ENCODE results near the gene SEPHS2. TPM values are rescaled to one million over a fixed set of nuclear protein-coding genes. Genes with fewer than 3 reads are reported as not detected.
A peak's percentile ranks its signal among the peaks of the same experiment; 100 is the strongest.

The SEPHS2 gene
- total RNA-seq, 1 donor from 2014 or later: 83.4 TPM

DNA sequence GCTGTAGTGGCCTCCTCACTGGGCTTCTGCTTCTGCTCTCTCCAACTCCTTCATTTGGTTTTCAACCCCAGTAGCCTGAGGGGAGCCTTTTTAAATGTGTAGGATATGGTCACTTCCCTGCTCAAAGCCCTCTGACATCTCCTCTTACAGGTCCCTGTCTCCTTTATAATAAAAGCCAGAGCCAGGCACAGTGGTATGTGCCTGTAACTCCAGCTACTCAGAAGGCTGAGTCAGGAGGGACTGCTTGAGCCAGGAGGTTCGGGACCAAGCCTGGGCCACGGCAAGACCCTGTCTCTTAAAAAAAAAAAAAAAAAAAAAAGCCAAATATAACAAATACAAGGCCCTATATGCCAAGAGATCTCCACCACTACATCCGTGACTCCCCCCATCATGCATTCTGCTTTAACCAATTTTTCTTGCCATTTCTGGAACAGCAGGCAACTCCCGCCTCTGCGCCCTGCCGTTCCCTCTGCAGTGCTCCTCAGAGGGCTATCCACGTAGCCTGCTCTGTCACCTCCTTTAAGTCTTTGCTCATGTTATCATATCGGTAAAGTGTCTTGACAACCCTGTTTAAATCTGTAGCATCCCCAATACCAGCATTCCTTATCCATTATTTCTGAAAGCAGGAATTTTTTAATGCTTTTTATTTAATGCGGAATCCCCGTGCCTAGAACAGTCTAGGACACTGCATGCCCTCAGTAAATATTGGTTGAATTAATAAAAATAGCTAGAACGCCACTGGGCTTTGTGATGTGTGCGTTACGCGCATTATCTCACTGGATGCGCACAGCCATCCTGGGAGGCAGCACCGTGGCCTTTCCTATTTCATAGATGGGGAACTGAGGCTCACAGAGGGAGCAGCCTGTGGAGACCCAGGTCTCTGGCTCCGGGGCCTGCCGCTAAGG lies 28.8 kb downstream of the SEPHS2 start:
- Mint-ChIP-seq H3K4me3 (peak overlapping the region; percentile 55), H3K27me3 (ENCODE audit: insufficient read depth) (no peaks in the 10 kb centered on the region), H3K27ac (peak overlapping the region; percentile 72), H3K4me1 (ENCODE audit: low read depth) (peaks cover 41% of the 10 kb centered on the region), H3K36me3 (ENCODE audit: low read depth) (peaks cover 42% of the 10 kb centered on the region), H3K9me3 (no peaks in the 10 kb centered on the region)
- intact Hi-C loops (cut with micrococcal nuclease): loop anchor here (1.0 kb wide), 1 partner anchor 8 kb away; no protein-coding TSS in a partner anchor
- no peak for DNase-seq (ENCODE audit: low spot score)

DNA sequence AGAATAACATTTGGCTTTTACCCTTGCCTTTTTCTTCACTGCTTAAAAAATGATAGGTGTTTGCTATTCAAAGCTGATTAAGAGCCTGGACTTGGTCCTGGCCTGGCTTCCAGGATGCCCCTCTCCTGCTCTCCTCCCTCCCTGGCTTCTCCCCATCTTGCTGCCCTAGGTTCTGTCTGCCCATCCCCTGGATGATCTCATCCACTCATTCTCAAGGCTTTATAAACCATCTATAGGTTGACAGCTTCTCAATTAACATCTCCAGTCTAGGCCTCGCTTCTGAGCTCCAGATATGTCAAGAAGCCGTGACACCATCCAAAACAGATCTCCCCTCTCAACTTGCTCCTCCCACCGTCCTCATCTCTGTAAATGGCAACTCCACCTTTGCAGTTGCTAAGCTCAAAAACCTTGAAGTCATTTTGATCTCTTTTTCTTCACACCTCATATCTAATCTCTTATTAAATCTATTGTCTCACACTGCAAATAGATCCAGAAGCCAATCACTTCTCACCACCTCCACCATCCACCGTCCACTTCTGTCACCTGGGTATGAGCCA lies 29.5 kb downstream of the SEPHS2 start:
- intact Hi-C loops (cut with micrococcal nuclease): no loop called here
- H3K27me3 Mint-ChIP-seq (ENCODE audit: insufficient read depth): no peaks in the 10 kb centered on the region
- no peak overlapping the region for H3K4me3 Mint-ChIP-seq
- H3K9me3 Mint-ChIP-seq: no peaks in the 10 kb centered on the region
- H3K4me1 Mint-ChIP-seq (ENCODE audit: low read depth): peaks cover 42% of the 10 kb centered on the region
- no peak for DNase-seq (ENCODE audit: low spot score)
- peaks cover 40% of the 10 kb centered on the region for H3K36me3 Mint-ChIP-seq (ENCODE audit: low read depth)
- H3K27ac Mint-ChIP-seq: peak overlapping the region; percentile 18

DNA sequence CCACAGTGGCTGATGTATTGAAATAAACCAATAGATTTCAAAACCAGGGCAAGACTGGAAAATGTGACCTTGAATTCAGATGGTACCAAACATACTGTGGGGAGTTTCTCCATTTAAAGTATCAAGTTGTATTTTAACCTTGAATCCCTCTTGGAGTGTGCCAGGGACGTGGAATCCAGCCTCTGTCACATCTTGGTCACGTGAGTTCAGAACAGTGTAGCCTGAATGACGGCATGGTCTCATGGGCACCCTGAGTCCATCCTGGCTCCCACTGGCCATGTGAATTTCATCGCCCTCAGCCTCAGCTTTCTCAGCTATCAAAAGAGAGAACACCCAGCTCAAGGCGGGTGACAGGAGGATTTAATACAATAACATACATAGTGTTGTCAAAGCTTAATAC lies 31.5 kb downstream of the SEPHS2 start:
- peaks cover 39% of the 10 kb centered on the region for H3K4me1 Mint-ChIP-seq (ENCODE audit: low read depth)
- no peaks in the 10 kb centered on the region for H3K27me3 Mint-ChIP-seq (ENCODE audit: insufficient read depth)
- peaks cover 33% of the 10 kb centered on the region for H3K36me3 Mint-ChIP-seq (ENCODE audit: low read depth)
- no peaks in the 10 kb centered on the region for H3K9me3 Mint-ChIP-seq
- intact Hi-C loops (cut with micrococcal nuclease): no loop called here
- no peak for DNase-seq (ENCODE audit: low spot score)
- H3K27ac Mint-ChIP-seq: no peak overlapping the region
- no peak overlapping the region for H3K4me3 Mint-ChIP-seq

DNA sequence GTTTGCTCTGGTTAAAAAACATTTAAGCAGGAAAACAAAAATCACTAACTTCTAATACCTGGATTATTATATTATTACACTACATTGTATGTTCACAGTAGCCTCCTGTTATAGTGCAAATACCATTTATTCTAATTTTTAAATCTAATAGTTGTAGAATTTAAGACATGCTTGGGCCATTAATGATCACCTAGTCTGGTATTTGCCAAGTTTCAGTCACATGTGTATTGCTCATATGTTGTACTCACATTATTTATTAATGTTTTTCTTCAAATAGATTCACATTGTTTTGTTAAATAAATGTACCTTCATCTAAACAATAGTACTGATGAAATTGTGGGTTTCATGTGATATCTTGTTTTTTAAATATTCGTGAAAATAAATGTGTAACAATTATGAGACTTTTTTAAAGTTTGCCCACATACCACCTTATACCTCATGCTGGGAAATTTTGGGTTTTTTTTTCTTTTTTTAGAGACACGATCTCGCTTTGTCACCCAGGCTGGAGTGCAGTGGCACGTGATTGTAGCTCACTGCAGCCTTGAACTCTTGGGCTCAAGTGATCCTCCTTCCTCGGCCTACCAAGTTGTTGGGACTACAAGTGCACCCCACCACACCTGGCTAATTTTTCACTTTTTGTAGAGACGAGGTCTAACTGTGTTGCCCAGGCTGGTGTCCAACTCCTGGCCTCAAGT lies 32.4 kb downstream of the SEPHS2 start:
- intact Hi-C loops (cut with micrococcal nuclease): no loop called here

GRCh38 chr16:30409125-30410060 lies 36.3 kb downstream of the SEPHS2 start:
- intact Hi-C loops (cut with micrococcal nuclease): loop anchor here (1.0 to 5.0 kb wide), 4 partner anchors 8 to 317 kb away; partner anchors contain the start of genes MAPK3, TBX6 and ZNF689
- H3K9me3 Mint-ChIP-seq: no peaks in the 10 kb centered on the region
- peaks cover 27% of the 10 kb centered on the region for H3K4me1 Mint-ChIP-seq (ENCODE audit: low read depth)
- peak; percentile 86 for DNase-seq (ENCODE audit: low spot score)
- H3K27me3 Mint-ChIP-seq (ENCODE audit: insufficient read depth): no peaks in the 10 kb centered on the region
- H3K4me3 Mint-ChIP-seq: peak overlapping the region; percentile 73
- peaks cover 18% of the 10 kb centered on the region for H3K36me3 Mint-ChIP-seq (ENCODE audit: low read depth)
- H3K27ac Mint-ChIP-seq: peak overlapping the region; percentile 35

More for the DNA sequence above, 32.4 kb downstream of the SEPHS2 start:
- no peak overlapping the region for H3K27ac Mint-ChIP-seq
- no peak for DNase-seq (ENCODE audit: low spot score)
- H3K27me3 Mint-ChIP-seq (ENCODE audit: insufficient read depth): no peaks in the 10 kb centered on the region
- peaks cover 41% of the 10 kb centered on the region for H3K4me1 Mint-ChIP-seq (ENCODE audit: low read depth)
- H3K4me3 Mint-ChIP-seq: no peak overlapping the region
- peaks cover 33% of the 10 kb centered on the region for H3K36me3 Mint-ChIP-seq (ENCODE audit: low read depth)
- H3K9me3 Mint-ChIP-seq: no peaks in the 10 kb centered on the region

- no peak for DNase-seq (ENCODE audit: low spot score)
These were observed 37.7 kb downstream of the SEPHS2 start for GRCh38 chr16:30407804-30408534.

GRCh38 chr16:30407102-30407803 lies 38.4 kb downstream of the SEPHS2 start, which contains the start of gene ZNF771:
TSS of gene ZNF771 (plus strand) at chr16:30407606. CDS start at chr16:30408054, 448 bp downstream.
- peak; percentile 85 for DNase-seq (ENCODE audit: low spot score)
- Mint-ChIP-seq H3K9me3 (no peaks in the 10 kb centered on the region), H3K27ac (peak within 1 kb of the TSS; percentile 100), H3K36me3 (ENCODE audit: low read depth) (peaks cover 8% of the 10 kb centered on the region), H3K27me3 (ENCODE audit: insufficient read depth) (peaks cover 4% of the 10 kb centered on the region), H3K4me1 (ENCODE audit: low read depth) (peaks cover 25% of the 10 kb centered on the region), H3K4me3 (peak within 1 kb of the TSS; percentile 100)
- intact Hi-C loops (cut with micrococcal nuclease): loop anchor here (1.0 to 5.0 kb wide), 6 partner anchors 12 to 315 kb away; partner anchors contain the start of genes CD2BP2, MAPK3, TBC1D10B and TBX6

More at GRCh38 chr16:30407804-30408534, 37.7 kb downstream of the SEPHS2 start:
- Mint-ChIP-seq H3K9me3 (no peaks in the 10 kb centered on the region), H3K4me3 (peak overlapping the region; percentile 84), H3K4me1 (ENCODE audit: low read depth) (peaks cover 27% of the 10 kb centered on the region), H3K36me3 (ENCODE audit: low read depth) (peaks cover 10% of the 10 kb centered on the region), H3K27ac (peak overlapping the region; percentile 76), H3K27me3 (ENCODE audit: insufficient read depth) (peaks cover 4% of the 10 kb centered on the region)
- intact Hi-C loops (cut with micrococcal nuclease): loop anchor here (1.0 to 5.0 kb wide), 7 partner anchors 13 to 316 kb away; partner anchors contain the start of genes CD2BP2, MAPK3, TBC1D10B and TBX6

DNA sequence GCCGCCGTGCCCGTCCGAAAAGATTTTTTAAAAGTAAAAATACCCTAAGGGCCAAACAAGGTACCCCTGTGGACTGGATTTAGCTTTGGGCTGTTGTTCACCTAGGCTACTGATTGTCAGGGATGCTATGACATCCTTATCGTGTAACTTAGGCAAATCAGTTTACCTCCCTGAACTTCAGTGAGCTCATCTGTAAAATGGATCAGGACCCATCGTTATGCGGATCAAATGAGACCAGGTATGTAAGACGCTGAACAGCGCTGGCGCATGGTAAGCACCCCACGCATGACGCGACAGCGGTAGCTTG lies 38.9 kb downstream of the SEPHS2 start:
- H3K4me1 Mint-ChIP-seq (ENCODE audit: low read depth): peaks cover 23% of the 10 kb centered on the region

GRCh38 chr16:30401768-30402425 lies 43.8 kb downstream of the SEPHS2 start:
- peaks cover 35% of the 10 kb centered on the region for H3K4me1 Mint-ChIP-seq (ENCODE audit: low read depth)
- intact Hi-C loops (cut with micrococcal nuclease): no loop called here

More for the DNA sequence above, 38.9 kb downstream of the SEPHS2 start:
- intact Hi-C loops (cut with micrococcal nuclease): loop anchor here (1.0 to 5.0 kb wide), 6 partner anchors 11 to 314 kb away; partner anchors contain the start of genes CD2BP2, MAPK3, TBC1D10B and TBX6
- Mint-ChIP-seq H3K27ac (peak overlapping the region; percentile 100), H3K4me3 (peak overlapping the region; percentile 100), H3K27me3 (ENCODE audit: insufficient read depth) (peaks cover 4% of the 10 kb centered on the region), H3K36me3 (ENCODE audit: low read depth) (peaks cover 3% of the 10 kb centered on the region), H3K9me3 (no peaks in the 10 kb centered on the region)
- DNase-seq (ENCODE audit: low spot score): no peak

GRCh38 chr16:30399435-30400186 lies 46.1 kb downstream of the SEPHS2 start:
- intact Hi-C loops (cut with micrococcal nuclease): loop anchor here (1.0 kb wide), 1 partner anchor 21 kb away; no protein-coding TSS in a partner anchor
- H3K4me3 Mint-ChIP-seq: peak overlapping the region; percentile 85

More at GRCh38 chr16:30401768-30402425, 43.8 kb downstream of the SEPHS2 start:
- peaks cover 15% of the 10 kb centered on the region for H3K36me3 Mint-ChIP-seq (ENCODE audit: low read depth)
- H3K9me3 Mint-ChIP-seq: no peaks in the 10 kb centered on the region
- H3K4me3 Mint-ChIP-seq: peak overlapping the region; percentile 85
- no peak for DNase-seq (ENCODE audit: low spot score)
- H3K27me3 Mint-ChIP-seq (ENCODE audit: insufficient read depth): peaks cover 4% of the 10 kb centered on the region
- H3K27ac Mint-ChIP-seq: peak overlapping the region; percentile 66

More at GRCh38 chr16:30399435-30400186, 46.1 kb downstream of the SEPHS2 start:
- no peaks in the 10 kb centered on the region for H3K9me3 Mint-ChIP-seq
- peaks cover 4% of the 10 kb centered on the region for H3K27me3 Mint-ChIP-seq (ENCODE audit: insufficient read depth)
- H3K27ac Mint-ChIP-seq: peak overlapping the region; percentile 92
- peaks cover 19% of the 10 kb centered on the region for H3K36me3 Mint-ChIP-seq (ENCODE audit: low read depth)
- peaks cover 49% of the 10 kb centered on the region for H3K4me1 Mint-ChIP-seq (ENCODE audit: low read depth)
- no peak for DNase-seq (ENCODE audit: low spot score)
